Measurements from ENCODE around the gene TMEM72. TPM values are rescaled to one million over a fixed set of nuclear protein-coding genes. Genes with fewer than 3 reads are reported as not detected.

The TMEM72 gene
- total and polyA plus RNA-seq, 7 donors = 0.33 to 11.8 (median 4.1) TPM; not detected in 3

- peaks cover 0 to 6% (median 0%) of the 10 kb centered on the region in 4 donors for H3K36me3 ChIP-seq
- intact Hi-C loops (cut with DNase I) = no loop called here
- H3K4me1 ChIP-seq = peaks cover 0 to 31% (median 21%) of the 10 kb centered on the region in 4 donors
- H3K4me3 ChIP-seq = no peak overlapping the region
- no peaks in the 10 kb centered on the region for H3K9me3 ChIP-seq
- DNase-seq = no peak
- TF ChIP-seq POLR2A (IDR thresholded peaks at IDR 0.05) = no peak
- no peak for TF ChIP-seq POLR2AphosphoS5 (IDR thresholded peaks at IDR 0.05)
- TF ChIP-seq CTCF (IDR thresholded peaks at IDR 0.05) = no peak
- TF ChIP-seq EP300 (IDR thresholded peaks at IDR 0.05) = no peak
- peak overlapping the region in 2 of 4 donors; percentile 43 to 53 for H3K27ac ChIP-seq
- H3K27me3 ChIP-seq = no peaks in the 10 kb centered on the region
Measured at GRCh38 chr10:44954962-44955361, 43.8 kb downstream of the TMEM72 start.

GRCh38 chr10:44955413-44956070 is 44.4 kb downstream of the TMEM72 start:
- DNase-seq = peak; percentile 93
- Histone ChIP-seq H3K27me3 (no peaks in the 10 kb centered on the region), H3K4me1 (peaks cover 0 to 32% (median 22%) of the 10 kb centered on the region in 4 donors), H3K9me3 (no peaks in the 10 kb centered on the region), H3K36me3 (peaks cover 0 to 6% (median 0%) of the 10 kb centered on the region in 4 donors), H3K4me3 (no peak overlapping the region), H3K27ac (peak overlapping the region; percentile 20 to 53 (median 45))
- intact Hi-C loops (cut with DNase I) = no loop called here
- WGBS, 2 donors = 86 to 87% methylated on average over 8 of the region's 8 CpGs
- TF ChIP-seq POLR2AphosphoS5 (IDR thresholded peaks at IDR 0.05) (peak in 2 of 4 donors; percentile 19 to 42), CTCF (IDR thresholded peaks at IDR 0.05) (no peak)

- peak; percentile 34 for DNase-seq
- H3K36me3 ChIP-seq = peaks cover 0 to 6% (median 0%) of the 10 kb centered on the region in 4 donors
- H3K27me3 ChIP-seq = no peaks in the 10 kb centered on the region
- H3K4me1 ChIP-seq = peaks cover 0 to 32% (median 26%) of the 10 kb centered on the region in 4 donors
- 96 to 97% methylated on average over 4 of the region's 4 CpGs for WGBS, 2 donors
- TF ChIP-seq CTCF (IDR thresholded peaks at IDR 0.05) = no peak
- TF ChIP-seq POLR2AphosphoS5 (IDR thresholded peaks at IDR 0.05) = no peak
- TF ChIP-seq EP300 (IDR thresholded peaks at IDR 0.05) = no peak
- TF ChIP-seq POLR2A (IDR thresholded peaks at IDR 0.05) = no peak
- no peak overlapping the region for H3K4me3 ChIP-seq
- intact Hi-C loops (cut with DNase I) = no loop called here
- H3K27ac ChIP-seq = peak overlapping the region; percentile 20 to 53 (median 45)
- H3K9me3 ChIP-seq = no peaks in the 10 kb centered on the region
Measured at GRCh38 chr10:44956226-44956625, 45.1 kb downstream of the TMEM72 start.

GRCh38 chr10:44956717-44957706 is 45.9 kb downstream of the TMEM72 start:
- H3K27me3 ChIP-seq = no peaks in the 10 kb centered on the region
- peak; percentile 35 for DNase-seq
- intact Hi-C loops (cut with DNase I) = no loop called here
- no peaks in the 10 kb centered on the region for H3K9me3 ChIP-seq
- WGBS, 2 donors = 93 to 95% methylated on average over 4 of the region's 4 CpGs
- no peak overlapping the region for H3K4me3 ChIP-seq
- TF ChIP-seq POLR2AphosphoS5 (IDR thresholded peaks at IDR 0.05) = no peak
- TF ChIP-seq EP300 (IDR thresholded peaks at IDR 0.05) = no peak
- no peak for TF ChIP-seq POLR2A (IDR thresholded peaks at IDR 0.05)
- no peak for TF ChIP-seq CTCF (IDR thresholded peaks at IDR 0.05)
- H3K36me3 ChIP-seq = peaks cover 0 to 6% (median 0%) of the 10 kb centered on the region in 4 donors
- H3K27ac ChIP-seq = peak overlapping the region in 2 of 4 donors; percentile 43 to 47
- peaks cover 0 to 38% (median 26%) of the 10 kb centered on the region in 4 donors for H3K4me1 ChIP-seq

Data from sigmoid colon (tissue), 7 donors.